ENCODE measurements around the gene C1orf35.

The C1orf35 gene

GRCh38 chr1:228077565-228078330, 25.4 kb downstream of the C1orf35 start:
- no peak for DNase-seq

GRCh38 chr1:228076796-228077430, 26.2 kb downstream of the C1orf35 start:
- DNase-seq = no peak

GRCh38 chr1:228075801-228076271, 27.3 kb downstream of the C1orf35 start:
- no peak for DNase-seq

- DNase-seq = no peak
Observed at GRCh38 chr1:228074954-228075730, 28.0 kb downstream of the C1orf35 start.

GRCh38 chr1:228073857-228074545, 29.1 kb downstream of the C1orf35 start:
- no peak for DNase-seq

DNA sequence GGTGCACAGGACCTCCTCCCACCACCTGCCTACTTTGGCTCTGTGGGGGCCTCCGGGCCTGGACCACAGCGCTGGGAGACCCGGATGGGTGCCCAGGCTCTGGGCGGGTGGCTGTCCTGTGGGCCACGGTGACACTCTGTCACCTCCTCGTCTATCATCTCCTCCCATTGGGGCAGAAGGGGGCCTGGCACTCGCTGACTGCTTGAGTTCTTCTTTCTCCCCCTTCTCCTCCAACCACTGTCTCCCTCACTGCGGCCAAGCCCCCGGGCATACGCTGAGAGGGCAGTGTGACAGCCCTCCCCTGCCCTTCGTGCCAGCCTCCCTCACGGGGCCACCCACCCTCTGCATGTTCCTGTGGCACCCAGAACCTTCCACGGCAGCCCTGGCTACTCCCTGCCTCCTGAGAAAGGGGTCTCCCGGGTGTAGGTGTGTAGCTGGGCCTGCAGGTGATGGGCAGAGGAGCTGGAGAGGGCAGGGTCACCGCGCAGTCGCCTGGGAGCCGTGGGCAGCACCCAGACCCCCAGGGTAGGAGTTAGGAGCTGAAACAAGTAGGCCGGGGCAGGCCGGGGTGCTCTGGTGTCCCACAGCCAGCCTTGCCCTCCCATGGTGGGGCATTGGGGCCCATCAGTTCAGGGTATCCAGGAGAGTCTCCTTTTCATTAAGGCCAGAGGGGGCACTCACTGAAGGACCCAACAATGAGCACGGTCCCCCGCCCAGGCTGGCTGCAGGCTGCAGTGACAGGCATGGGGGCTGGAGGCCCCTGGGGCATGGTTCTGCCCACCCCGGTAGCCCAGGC, 29.9 kb downstream of the C1orf35 start:
- DNase-seq = no peak

GRCh38 chr1:228072658-228073043, 30.5 kb downstream of the C1orf35 start:
- no peak for DNase-seq

GRCh38 chr1:228071839-228072657, 31.1 kb downstream of the C1orf35 start:
- DNase-seq = no peak

DNA sequence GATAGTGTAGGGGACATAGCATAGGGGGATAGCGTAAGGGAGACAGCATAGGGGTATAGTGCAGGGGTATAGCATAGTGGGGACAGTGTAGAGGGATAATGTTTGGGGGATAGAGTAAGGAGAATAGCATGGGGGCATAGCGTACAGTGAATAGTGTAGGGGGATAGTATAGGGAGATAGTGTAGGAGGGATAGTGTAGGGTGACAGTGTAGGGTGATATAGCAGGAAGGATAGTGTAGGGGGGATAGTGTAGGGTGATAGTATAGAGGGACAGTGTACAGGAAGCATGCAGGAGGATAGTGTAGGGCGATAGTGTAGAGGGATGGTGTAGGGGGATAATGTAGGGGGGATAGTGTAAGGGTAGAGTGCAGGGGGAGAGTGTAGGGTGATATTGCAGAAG, 32.3 kb downstream of the C1orf35 start:
- no peak for DNase-seq

DNA sequence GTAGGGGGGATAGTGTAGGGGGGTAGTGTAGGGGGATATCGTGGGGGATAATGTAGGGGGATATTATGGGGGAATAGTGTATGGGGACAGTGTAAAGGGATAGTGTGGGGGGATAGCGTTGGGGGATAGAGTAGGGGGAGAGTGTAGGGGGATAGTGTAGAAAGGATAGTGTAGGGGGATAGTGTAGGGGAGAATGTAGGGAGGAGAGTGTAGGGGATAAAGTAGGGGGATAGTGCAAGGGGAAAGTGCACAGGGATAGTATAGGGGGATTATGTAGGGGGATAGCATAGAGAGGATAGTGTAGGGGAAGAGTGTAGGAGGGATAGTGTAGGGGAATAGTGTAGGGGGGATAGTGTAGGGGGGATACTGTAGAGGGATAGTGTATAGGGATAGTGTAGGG, 33.0 kb downstream of the C1orf35 start:
- no peak for DNase-seq

DNA sequence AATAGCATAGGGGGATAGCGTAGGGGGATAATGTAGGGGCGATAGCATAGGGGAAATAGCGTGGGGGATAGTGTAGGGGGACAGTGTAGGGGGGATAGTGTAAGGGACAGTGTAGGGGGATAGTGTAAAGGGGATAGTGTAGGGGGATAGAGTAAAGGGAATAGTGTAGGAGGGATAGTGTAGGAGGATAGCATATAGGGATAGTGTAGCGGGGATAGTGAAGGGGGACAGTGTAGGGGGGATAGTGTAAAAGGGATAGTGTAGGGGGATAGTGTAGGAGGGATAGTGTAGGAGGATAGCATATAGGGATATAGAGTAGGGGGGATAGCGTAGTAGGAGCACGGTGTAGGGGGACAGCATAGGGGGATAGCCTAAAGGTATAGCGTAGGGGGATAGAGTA, 34.8 kb downstream of the C1orf35 start:
- DNase-seq = no peak

GRCh38 chr1:228066891-228067654, 36.1 kb downstream of the C1orf35 start:
- DNase-seq = no peak

- DNase-seq = no peak
Observed at GRCh38 chr1:228066416-228066815, 36.7 kb downstream of the C1orf35 start.

DNA sequence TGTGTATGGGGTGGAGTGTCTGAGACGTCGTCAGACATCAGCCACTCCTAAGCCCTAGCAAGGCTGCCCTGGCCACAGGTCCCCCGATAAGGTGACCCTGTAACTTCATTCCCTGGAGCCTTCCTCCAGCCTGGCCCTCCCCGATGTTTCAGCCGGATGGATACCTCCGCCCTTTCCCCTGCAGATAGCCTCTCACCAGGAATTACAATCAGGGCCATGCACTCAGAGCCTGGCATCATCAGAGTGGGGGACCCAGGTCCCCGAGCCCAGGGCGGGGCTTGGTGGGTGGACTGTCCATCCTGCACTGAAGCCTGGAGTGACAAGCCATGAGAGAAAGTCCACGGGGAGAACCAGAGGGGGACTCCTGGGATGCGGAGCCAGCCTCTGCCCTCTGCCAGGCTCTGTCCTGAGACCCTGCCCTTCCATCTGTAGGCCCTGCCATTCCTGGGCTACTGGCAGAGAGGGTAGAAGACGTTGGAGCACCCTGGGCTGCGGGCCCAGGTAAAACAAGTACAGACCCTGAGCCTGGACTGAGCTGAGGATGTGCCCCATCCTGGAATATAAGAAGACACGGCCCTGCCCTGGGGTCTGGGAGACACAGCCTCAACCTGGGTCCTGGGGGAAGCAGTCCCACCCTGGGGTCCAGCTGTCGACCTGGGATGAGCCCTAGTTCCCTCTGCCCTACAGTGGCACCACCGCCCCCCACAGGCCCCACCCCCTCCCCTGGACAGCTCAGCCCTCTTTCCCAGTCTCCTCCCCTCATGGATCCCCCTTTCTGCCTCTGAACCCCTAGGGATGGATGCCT, 37.4 kb downstream of the C1orf35 start:
- no peak for DNase-seq

DNA sequence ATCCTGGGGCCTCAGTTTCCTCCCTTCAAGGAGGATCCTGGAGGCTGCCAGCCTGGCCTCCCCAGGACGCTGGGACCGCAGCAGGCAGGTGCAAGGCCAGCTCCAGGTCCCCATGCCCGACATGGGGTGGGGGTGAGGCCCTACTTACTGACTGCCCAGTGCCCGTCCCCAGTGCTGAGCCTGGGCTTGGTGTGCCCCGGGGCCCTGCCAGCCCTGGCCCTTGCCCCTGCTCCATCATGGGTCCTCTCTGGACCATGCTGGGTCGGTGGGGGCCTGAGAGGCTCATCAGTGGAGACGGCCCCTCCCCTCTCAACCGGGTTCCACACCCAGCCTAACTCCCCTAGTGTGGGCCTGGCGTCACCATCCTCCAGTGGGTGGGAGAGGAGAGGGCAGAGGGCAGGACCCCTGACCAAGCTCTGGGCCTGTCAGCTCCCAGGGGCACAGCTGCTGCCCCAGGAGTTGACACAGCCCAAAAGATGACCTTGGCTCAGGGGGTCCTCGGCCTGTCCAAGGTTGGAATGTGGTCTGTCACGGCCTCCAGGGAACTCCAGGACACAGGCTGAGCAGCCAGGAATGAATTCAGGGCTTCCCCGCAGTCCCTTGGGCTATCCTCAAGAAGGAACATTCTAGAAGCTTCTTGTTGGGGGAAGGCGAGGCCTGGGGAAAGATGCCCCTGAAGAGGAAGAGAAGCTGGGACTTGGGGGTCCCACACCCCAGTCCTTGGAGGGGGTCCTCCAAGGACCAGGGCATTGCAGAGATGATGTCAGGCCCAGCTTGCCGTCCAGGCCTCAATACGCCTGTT, 38.2 kb downstream of the C1orf35 start:
- DNase-seq = no peak

- no peak for DNase-seq
Observed at GRCh38 chr1:228064296-228064695, 38.8 kb downstream of the C1orf35 start.

DNA sequence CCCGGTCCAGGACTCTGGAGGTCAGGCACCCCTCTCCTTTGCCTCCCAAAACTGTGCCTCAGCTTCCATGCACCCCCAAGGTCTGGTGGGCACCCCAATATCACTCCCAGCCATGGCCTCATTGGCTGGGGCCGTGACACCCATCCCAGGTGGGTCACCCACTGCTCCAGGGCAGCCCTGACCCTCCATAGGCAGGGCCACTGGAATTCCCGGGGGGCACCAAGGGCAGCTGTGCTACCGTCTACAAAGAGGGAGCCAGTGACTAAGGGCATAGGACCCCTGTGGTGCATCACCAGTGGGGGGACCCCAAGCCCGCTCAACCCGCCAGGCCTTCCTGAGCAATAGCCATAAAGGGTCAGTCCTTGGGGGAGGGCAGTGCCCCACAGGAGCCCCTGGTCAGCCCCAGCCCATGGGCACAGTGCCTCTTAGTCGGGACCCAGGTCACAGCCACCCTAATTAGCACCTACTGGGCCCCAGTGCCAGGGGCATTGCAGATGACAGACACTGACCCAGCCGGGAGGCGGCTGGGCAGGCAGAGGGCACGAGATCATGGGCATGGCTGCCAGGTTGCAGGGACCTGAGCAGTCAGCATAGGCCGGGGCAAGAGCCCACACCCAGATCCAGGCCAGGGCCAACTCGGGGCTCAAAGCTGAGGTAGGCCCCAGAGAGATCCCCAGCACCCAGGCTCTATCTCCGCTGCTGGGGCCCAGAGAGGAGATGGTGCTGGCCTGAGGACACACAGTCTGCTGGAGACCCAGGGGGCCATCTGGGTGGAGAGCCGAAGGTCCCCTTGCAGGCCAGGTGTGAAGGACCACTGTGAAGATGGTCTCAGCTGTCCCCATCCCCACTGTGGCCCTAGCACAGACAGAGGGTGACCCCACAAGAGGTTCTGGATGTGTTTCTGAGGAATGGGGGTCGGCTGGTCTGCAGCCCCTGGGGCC, 39.6 kb downstream of the C1orf35 start:
- DNase-seq = no peak

GRCh38 chr1:228062812-228063211, 40.3 kb downstream of the C1orf35 start:
- DNase-seq = no peak

Data from hematopoietic multipotent progenitor cell treated with erythropoietin and hydrocortisone succinate and interleukin-3 and kit ligand, for 8 days (in vitro differentiated cells).